HL-60 (cell line): Measurements from ENCODE around the gene SPTBN1.

Experiments used
- CTCF ChIP-seq: IDR thresholded peaks from one replicate; pipeline ENCODE4 v1.5.1; 2011; ENCODE audit warnings: low read length, control low read depth, inconsistent platforms; ENCODE audit not compliant: insufficient read depth
- POLR2AphosphoS5 ChIP-seq: IDR thresholded peaks from 2 replicates; pipeline ENCODE4 v1.6.1; 2012; ENCODE audit warnings: low read depth

GRCh38 chr2:54457323-54458023 lies 1.3 kb downstream of the SPTBN1 start:
- no peak for TF ChIP-seq CTCF
- no peak for TF ChIP-seq POLR2AphosphoS5
